ENCODE measurements around the gene CCDC175.

- TF ChIP-seq, protein P1, sequence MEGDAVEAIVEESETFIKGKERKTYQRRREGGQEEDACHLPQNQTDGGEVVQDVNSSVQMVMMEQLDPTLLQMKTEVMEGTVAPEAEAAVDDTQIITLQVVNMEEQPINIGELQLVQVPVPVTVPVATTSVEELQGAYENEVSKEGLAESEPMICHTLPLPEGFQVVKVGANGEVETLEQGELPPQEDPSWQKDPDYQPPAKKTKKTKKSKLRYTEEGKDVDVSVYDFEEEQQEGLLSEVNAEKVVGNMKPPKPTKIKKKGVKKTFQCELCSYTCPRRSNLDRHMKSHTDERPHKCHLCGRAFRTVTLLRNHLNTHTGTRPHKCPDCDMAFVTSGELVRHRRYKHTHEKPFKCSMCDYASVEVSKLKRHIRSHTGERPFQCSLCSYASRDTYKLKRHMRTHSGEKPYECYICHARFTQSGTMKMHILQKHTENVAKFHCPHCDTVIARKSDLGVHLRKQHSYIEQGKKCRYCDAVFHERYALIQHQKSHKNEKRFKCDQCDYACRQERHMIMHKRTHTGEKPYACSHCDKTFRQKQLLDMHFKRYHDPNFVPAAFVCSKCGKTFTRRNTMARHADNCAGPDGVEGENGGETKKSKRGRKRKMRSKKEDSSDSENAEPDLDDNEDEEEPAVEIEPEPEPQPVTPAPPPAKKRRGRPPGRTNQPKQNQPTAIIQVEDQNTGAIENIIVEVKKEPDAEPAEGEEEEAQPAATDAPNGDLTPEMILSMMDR (IDR thresholded peaks at IDR 0.05): no peak
- no peak for TF ChIP-seq POLR2A (IDR thresholded peaks at IDR 0.05)
These were observed 11.5 kb upstream of the CCDC175 start for GRCh38 chr14:59588101-59588500.

Data from uterus (tissue), 2 donors.